CD4-positive, alpha-beta T cell (primary cell): Measurements from ENCODE around the gene NGFR. TPM values are rescaled to one million over a fixed set of nuclear protein-coding genes. Genes with fewer than 3 reads are reported as not detected.

Source experiments
- ATAC-seq: fragments of 200-7000 bp; cut with Tn5 transposase; one replicate; pipeline ENCODE4 v1.10.0; 2022; ENCODE audit warnings: mild to moderate bottlenecking; ENCODE audit not compliant: poor library complexity
- CTCF ChIA-PET: fragments of 350-600 bp; sonication (Branson Sonifier 250); formaldehyde crosslinking; loops from one replicate; lab custom pipeline; 2021; ENCODE audit warnings: antibody characterized with exemption, inconsistent platforms; lab: Charles Lee
- POLR2A ChIA-PET: fragments of 350-600 bp; sonication (Branson Sonifier 250); formaldehyde crosslinking; loops from one replicate; lab custom pipeline; 2021; ENCODE audit warnings: antibody characterized with exemption, inconsistent platforms; lab: Charles Lee
- DNase-seq, 14 experiments: peaks; one replicate each; pipeline ENCODE4 v3.0.0-alpha.2; 2013 to 2020; ENCODE audit warnings: mixed read lengths in 2 of 14
- H3K27ac ChIP-seq, 2 donors: one replicate each; pipeline versions ENCODE4 v1.5.1 to v1.7.0; 2013; ENCODE audit warnings: low read length in 2 of 2, low read depth in 1 of 2, mild to moderate bottlenecking in 1 of 2
- H3K27me3 ChIP-seq, 2 experiments: 1 replicate in 1 of 2; 2 replicates in 1 of 2; pipeline versions ENCODE4 v1.6.1 to v1.7.0; 2013; ENCODE audit warnings: low read length in 2 of 2, control low read depth in 1 of 2, mild to moderate bottlenecking in 1 of 2, moderate library complexity in 1 of 2; ENCODE audit not compliant: insufficient read depth in 2 of 2, control insufficient read depth in 1 of 2
- H3K36me3 ChIP-seq: one replicate; pipeline ENCODE4 v1.6.1; 2013; ENCODE audit warnings: low read length, control low read depth; ENCODE audit not compliant: insufficient read depth
- H3K4me1 ChIP-seq: one replicate; pipeline ENCODE4 v1.6.1; 2013; ENCODE audit warnings: low read length, control low read depth; ENCODE audit not compliant: insufficient read depth
- H3K4me3 ChIP-seq: one replicate; pipeline ENCODE4 v1.5.1; 2013; ENCODE audit warnings: mild to moderate bottlenecking, low read length, moderate library complexity
- H3K9me3 ChIP-seq, 2 experiments: 1 replicate in 1 of 2; 2 replicates in 1 of 2; pipeline versions ENCODE4 v1.6.1 to v1.7.0; 2013; ENCODE audit warnings: low read length in 2 of 2, mild to moderate bottlenecking in 2 of 2, control low read depth in 1 of 2, moderate library complexity in 1 of 2; ENCODE audit not compliant: control insufficient read depth in 1 of 2, insufficient read depth in 1 of 2
- H3K27ac Mint-ChIP-seq: one replicate; pipeline ENCODE4 v1.8.0; 2020; ENCODE audit warnings: mixed read lengths
- H3K27me3 Mint-ChIP-seq: one replicate; pipeline ENCODE4 v1.8.0; 2021; ENCODE audit warnings: mixed read lengths
- H3K36me3 Mint-ChIP-seq: one replicate; pipeline ENCODE4 v1.8.0; 2021; ENCODE audit warnings: low read depth, mixed read lengths
- H3K4me1 Mint-ChIP-seq: one replicate; pipeline ENCODE4 v1.8.0; 2021; ENCODE audit warnings: low read depth, mixed read lengths
- H3K4me3 Mint-ChIP-seq: one replicate; pipeline ENCODE4 v1.8.0; 2020; ENCODE audit warnings: mild to moderate bottlenecking, mixed read lengths
- H3K9me3 Mint-ChIP-seq: one replicate; pipeline ENCODE4 v1.8.0; 2020; ENCODE audit warnings: mixed read lengths
- intact Hi-C, 2 experiments: fragments of 100-400 bp; cut with DNase I in 1 of 2; cut with micrococcal nuclease in 1 of 2; formaldehyde crosslinking; loops; one replicate each; pipeline versions ENCODE4 v1.15.1 to v1.9.0; 2023 to 2025; cut with DNase I, micrococcal nuclease
- polyA plus RNA-seq, 2 donors: library from polyadenylated mRNA; unstranded; fragments of 120-200 nt; gene quantifications; one replicate each; pipeline ENCODE4 v1.2.1, GENCODE V29; 2013
- total RNA-seq, 174 experiments: library from RNA in 2 of 174; stranded (reverse) in 2 of 174; gene quantifications; one replicate each; pipeline ENCODE4 v1.2.3 and lab custom pipeline; 2021 to 2026
- TF ChIP-seq, protein P1 (sequence below): fragments of 200-600 bp; IDR thresholded peaks from one replicate; pipeline ENCODE4 v1.8.0; 2022; ENCODE audit warnings: antibody characterized with exemption, mild to moderate bottlenecking

NGFR gene, protein sequence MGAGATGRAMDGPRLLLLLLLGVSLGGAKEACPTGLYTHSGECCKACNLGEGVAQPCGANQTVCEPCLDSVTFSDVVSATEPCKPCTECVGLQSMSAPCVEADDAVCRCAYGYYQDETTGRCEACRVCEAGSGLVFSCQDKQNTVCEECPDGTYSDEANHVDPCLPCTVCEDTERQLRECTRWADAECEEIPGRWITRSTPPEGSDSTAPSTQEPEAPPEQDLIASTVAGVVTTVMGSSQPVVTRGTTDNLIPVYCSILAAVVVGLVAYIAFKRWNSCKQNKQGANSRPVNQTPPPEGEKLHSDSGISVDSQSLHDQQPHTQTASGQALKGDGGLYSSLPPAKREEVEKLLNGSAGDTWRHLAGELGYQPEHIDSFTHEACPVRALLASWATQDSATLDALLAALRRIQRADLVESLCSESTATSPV
- under 1 TPM; 0.11 to 0.22 TPM for total RNA-seq
- 0.21 TPM for polyA plus RNA-seq (2013, experiment 1 of 2)
- polyA plus RNA-seq (2013, experiment 2 of 2): 1.6 TPM
- total RNA-seq (lab: John Stamatoyannopoulos, UW): 0 to 3.8 (median 0.20) reads per million in 172 experiments

DNA sequence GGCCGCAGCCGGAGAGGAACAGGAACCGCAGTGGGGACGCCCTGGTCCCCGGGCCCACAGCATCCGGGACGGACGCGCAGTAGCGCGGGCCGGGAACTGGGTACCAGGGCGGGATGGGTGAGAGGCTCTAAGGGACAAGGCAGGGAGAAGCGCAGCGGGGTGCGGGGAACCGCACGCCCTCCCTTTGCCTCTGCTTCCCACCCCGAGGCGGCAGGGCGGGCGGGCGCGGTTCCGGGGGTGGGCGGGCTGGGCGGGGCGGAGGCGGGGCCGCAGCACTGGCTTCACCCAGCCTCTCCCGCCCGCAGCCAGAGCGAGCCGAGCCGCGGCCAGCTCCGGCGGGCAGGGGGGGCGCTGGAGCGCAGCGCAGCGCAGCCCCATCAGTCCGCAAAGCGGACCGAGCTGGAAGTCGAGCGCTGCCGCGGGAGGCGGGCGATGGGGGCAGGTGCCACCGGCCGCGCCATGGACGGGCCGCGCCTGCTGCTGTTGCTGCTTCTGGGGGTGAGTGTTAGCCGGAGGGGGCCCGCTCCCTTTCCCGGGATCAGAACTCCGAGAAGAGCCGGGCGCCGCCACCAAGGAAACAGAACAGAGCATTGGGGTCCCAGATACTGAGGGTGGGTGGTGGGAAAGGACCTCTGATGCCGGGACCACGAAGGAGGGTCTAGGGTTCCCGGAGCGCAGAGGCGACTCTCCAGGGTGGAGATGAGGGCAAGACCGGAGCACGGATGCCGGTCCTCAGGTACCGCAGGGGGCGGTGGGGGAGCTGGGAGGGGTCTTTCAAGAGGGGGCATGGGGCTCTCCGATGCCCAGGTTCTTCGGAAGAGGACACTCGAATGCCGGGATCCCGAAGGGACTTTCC is at the start of gene NGFR:
Gene NGFR, plus strand, starts transcription at position 308 of the 856 bp plus-strand sequence. Its CDS starts 125 bp downstream, at position 433.
- Mint-ChIP-seq H3K36me3 (no peaks in the 10 kb centered on the region), H3K27me3 (peaks cover 52% of the 10 kb centered on the region), H3K27ac (no peak within 1 kb of the TSS), H3K4me1 (peaks cover 35% of the 10 kb centered on the region), H3K4me3 (peak within 1 kb of the TSS; percentile 83), H3K9me3 (no peaks in the 10 kb centered on the region)
- ChIA-PET POLR2A (interaction anchor here (0.5 kb wide), 1 partner anchor 1913 kb away, joined by 4 read pairs; no protein-coding TSS in a partner anchor), CTCF (interaction anchor here (1.5 to 5.4 kb wide), 4 partner anchors 60 to 74 kb away, joined by 3 to 28 read pairs (median 8); no protein-coding TSS in a partner anchor)
- Histone ChIP-seq H3K36me3 (no peaks in the 10 kb centered on the region), H3K27ac (no peak within 1 kb of the TSS), H3K27me3 (peaks cover 32 to 39% of the 10 kb centered on the region in 2 experiments), H3K4me3 (peak within 1 kb of the TSS; percentile 57), H3K4me1 (peaks cover 36% of the 10 kb centered on the region), H3K9me3 (peaks cover 0 to 12% of the 10 kb centered on the region in 2 experiments)
- ATAC-seq: peak; percentile 46
- TF ChIP-seq, protein P1, sequence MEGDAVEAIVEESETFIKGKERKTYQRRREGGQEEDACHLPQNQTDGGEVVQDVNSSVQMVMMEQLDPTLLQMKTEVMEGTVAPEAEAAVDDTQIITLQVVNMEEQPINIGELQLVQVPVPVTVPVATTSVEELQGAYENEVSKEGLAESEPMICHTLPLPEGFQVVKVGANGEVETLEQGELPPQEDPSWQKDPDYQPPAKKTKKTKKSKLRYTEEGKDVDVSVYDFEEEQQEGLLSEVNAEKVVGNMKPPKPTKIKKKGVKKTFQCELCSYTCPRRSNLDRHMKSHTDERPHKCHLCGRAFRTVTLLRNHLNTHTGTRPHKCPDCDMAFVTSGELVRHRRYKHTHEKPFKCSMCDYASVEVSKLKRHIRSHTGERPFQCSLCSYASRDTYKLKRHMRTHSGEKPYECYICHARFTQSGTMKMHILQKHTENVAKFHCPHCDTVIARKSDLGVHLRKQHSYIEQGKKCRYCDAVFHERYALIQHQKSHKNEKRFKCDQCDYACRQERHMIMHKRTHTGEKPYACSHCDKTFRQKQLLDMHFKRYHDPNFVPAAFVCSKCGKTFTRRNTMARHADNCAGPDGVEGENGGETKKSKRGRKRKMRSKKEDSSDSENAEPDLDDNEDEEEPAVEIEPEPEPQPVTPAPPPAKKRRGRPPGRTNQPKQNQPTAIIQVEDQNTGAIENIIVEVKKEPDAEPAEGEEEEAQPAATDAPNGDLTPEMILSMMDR: no peak
- intact Hi-C loops: loop anchor here in 1 of 2 experiments (10.0 kb wide), 2 partner anchors 200 to 290 kb away; partner anchors contain the start of gene KAT7
- peak in 12 of 14 experiments; percentile 14 to 84 (median 46) for DNase-seq

DNA sequence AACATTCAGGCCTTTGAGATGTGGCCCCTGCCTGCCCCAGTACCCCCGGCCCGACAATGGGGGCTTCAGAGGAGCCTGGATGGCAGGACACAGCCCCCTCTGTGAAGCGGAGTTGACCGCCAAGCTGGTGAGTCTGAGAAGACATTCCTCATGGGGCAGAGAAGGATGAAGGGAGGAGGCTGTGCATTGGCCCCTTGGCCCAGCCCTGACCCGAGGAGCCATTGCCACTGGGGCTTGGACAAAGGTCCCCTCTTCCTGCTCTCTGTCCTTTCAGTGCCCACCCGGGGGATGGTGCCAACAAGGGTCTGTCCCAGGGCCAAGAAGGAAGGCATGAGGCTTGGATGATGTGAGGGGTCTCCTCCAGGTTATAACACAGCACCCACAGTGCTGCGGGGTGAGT is 49.5 kb upstream of the NGFR start:
- Histone ChIP-seq H3K4me3 (no peak overlapping the region), H3K36me3 (no peaks in the 10 kb centered on the region), H3K27ac (no peak overlapping the region), H3K9me3 (no peaks in the 10 kb centered on the region), H3K4me1 (peaks cover 2% of the 10 kb centered on the region), H3K27me3 (peaks cover 1 to 13% of the 10 kb centered on the region in 2 experiments)
- POLR2A ChIA-PET: no interaction called here
- CTCF ChIA-PET: no interaction called here
- no peaks in the 10 kb centered on the region for H3K9me3 Mint-ChIP-seq
- no peak overlapping the region for H3K27ac Mint-ChIP-seq
- ATAC-seq: no peak
- H3K27me3 Mint-ChIP-seq: peaks cover 31% of the 10 kb centered on the region
- intact Hi-C loops: no loop called here
- TF ChIP-seq, protein P1: no peak
- H3K4me3 Mint-ChIP-seq: no peak overlapping the region
- DNase-seq: no peak
- no peaks in the 10 kb centered on the region for H3K36me3 Mint-ChIP-seq
- no peaks in the 10 kb centered on the region for H3K4me1 Mint-ChIP-seq

DNA sequence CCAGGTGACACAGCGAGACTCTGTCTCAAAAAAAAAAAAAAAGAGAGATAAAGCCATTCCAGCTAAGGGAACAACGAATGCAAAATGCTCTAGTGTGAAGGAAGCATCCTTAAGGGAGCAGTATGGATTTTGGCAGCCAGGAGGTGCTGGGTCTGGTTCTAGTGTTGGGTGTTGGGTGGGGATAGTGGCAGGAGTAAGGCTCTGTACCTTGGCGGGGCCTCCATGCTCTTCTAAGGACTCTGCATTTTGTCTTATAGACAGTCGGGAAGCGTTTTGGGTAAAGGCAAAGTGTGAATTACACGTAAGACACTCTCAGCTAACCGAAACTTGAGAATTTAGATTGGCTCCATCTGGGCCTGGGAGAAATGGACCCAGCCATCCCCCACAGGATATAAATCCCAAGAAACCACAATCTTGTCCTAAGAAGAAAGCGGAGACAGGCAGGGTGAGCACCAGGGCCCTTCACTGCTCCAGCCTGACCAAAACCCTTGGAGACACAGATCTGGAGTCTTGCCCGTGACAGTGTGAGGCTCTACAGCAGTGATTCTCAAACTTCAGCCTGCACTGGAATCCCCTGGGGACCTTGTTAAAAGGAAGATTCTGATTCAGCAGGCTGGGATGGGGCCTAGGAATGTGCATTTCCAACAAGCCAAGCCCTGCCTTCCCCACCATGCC is 47.3 kb upstream of the NGFR start:
- Mint-ChIP-seq H3K4me1 (no peaks in the 10 kb centered on the region), H3K9me3 (no peaks in the 10 kb centered on the region), H3K27me3 (peaks cover 13% of the 10 kb centered on the region), H3K4me3 (no peak overlapping the region), H3K36me3 (no peaks in the 10 kb centered on the region), H3K27ac (no peak overlapping the region)
- Histone ChIP-seq H3K27me3 (peaks cover 0 to 6% of the 10 kb centered on the region in 2 experiments), H3K9me3 (peaks cover 0 to 11% of the 10 kb centered on the region in 2 experiments), H3K27ac (no peak overlapping the region), H3K36me3 (no peaks in the 10 kb centered on the region), H3K4me3 (no peak overlapping the region), H3K4me1 (peaks cover 11% of the 10 kb centered on the region)
- no peak for ATAC-seq
- DNase-seq: no peak
- ChIA-PET CTCF (no interaction called here), POLR2A (no interaction called here)
- TF ChIP-seq, protein P1: no peak
- intact Hi-C loops: no loop called here
